ENCODE results near the gene ROBO3. TPM values are rescaled to one million over a fixed set of nuclear protein-coding genes. Genes with fewer than 3 reads are reported as not detected.

Gene ROBO3
- total RNA-seq, 1 donor from 2014 or later, result 17.3 TPM

DNA sequence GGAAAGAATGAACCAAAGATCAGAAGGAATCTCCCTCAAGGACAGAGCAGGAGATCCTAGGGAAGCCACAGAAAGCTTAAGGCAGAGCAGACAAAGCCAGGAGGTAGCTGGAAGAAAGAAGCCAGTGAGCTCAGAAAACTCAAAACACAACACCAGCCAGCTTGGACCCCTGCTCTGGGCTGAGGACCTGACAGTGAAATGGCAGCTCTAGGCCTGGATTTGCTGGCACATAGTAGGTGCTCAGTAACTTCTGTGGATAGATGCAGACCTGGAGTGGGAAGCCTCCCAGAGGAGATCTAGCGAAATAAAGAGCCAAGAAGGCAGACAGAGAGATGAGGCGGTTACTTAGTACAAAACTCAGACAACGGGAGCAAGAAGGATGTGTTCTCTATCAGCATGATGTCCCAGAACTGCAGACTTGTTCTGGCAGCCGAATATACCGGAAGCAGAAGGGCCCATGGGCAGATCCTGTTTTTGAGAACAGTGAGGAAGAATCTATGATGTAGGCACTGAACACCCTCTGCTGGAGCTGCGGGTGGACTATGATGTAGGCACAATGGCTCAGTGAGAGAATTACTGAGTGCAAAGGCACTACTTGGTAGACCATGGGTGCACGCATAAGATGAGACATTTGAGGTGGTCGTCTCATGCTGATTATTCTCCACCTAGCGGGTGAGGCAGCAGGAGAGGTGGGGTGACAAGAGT is 27.7 kb downstream of the ROBO3 start:
- no peak for DNase-seq (ENCODE audit: low spot score)

DNA sequence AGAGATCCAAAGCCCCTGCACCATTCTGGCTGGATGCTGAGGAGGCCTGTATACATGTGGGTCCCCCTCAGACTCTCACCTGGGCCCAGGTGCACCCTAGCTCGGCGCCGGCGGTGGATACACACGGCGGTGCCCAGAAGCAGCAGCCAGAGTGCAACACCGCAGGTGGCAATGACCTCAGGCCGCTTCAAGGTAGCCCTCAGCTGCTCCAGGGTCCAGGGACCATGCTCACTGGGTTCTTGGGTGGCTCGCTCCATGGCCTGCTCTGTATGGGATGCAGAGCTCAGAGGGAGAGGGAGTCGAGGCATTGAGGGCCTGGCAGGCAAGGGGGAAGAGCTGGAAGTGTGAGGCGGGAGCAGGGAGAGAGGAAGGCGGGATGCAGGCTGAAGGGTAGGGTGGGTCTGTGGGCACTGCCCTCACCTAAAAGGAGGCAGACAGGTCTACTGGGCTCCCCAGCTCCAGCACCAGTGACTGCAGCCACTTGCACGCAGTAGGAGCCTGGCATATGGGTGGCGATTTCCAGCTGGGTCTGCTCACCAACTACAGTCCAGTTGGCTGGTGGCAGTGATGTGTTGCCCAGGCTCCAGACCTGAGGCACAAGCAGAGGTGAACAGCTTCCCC is 28.7 kb downstream of the ROBO3 start:
- no peak for DNase-seq (ENCODE audit: low spot score)

DNA sequence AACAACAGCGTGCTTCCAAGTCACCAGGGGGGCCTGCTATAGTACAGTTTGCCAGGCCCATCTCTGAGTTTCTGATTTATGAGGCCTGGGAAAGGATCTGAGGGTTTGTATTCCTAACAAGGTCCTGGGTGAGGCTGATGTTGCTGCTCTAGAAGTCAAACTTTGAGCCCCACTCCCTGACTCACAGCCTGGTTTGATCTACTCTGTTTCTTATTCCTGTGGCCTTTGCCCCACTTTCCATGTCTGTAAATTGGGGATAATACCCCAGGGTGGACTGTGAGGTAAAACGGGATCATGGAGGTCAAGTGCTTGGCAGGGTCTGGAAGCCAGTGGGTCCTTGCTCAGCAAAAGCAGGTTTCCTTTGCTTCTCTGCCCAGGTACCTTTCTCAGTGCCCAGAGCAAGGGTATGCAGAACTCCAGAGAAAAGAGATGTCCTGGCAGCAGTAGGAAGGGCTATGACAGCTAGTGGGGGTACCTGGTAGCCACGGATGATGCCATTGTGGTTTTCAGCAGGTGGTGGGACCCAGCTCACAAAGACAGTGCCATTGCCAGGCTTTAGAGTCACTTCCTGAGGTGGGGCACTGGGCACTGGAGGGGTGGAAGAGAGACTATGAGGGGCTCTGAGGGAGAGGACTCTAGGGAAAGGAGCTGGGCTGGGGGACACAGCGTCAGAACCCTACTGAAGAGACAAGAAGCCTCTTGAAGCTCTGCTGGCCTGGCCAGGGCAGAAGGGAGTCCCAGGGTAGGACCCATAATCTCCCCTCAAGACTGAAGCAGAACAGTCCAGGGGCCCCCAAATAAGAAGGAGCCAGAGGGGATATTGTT is 29.6 kb downstream of the ROBO3 start:
- no peak for DNase-seq (ENCODE audit: low spot score)

DNA sequence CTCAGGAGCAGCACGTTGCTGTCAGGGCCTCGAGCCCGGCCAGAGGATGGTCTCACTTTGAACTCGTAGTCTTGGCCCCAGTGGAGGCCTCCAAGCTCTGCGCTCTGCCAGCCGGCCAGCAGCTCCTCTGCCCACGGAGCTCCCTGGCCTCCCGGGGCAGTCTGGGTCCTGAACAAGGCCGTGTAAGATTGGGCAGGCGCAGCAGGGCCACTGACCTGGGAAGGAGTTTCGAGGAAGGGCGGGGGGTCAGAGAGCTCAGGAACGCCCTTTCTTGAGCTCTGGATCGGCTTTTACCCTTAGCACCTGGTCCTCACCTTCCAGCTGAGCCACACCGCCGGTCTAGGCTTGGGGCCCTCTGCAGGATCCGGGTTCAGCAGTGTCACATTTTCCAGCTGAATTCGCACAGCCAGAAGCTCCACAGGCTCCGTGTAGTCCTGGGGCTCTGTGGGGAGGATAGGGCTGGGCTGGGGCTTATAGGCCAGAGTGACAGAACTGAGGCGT is 30.3 kb downstream of the ROBO3 start:
- no peak for DNase-seq (ENCODE audit: low spot score)

DNA sequence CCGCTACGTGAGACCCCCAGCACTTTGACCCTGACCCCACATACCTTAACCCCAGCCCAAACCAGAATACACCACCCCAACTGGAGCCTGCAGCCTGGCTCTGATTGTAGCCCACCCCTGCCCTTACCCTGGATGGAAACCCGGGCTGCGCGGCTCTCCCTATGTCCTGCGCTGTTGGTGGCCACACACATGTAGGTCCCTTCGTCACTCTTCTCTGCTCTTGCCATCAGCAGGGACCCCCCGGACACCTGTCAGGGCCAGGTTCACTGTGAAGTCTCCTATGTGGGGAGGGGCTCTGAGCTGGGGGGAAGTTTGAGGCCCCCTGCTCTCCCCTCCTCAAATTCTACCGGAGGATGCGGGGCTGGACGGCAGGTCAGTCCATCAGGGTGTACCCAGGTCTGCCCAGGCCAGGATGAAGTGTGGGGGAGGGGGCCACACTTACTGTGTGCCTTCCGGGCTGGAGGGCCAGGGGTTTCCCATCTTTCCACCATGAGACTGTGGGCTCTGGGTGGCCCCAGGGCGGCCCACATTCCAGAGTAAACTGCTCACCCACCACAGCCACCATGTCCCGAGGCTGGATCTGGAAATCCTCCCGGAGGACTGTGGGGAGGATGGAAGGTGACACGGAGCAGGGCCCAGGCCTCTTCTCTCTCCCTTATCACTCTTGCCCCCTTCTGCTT is 31.0 kb downstream of the ROBO3 start:
- no peak for DNase-seq (ENCODE audit: low spot score)

DNA sequence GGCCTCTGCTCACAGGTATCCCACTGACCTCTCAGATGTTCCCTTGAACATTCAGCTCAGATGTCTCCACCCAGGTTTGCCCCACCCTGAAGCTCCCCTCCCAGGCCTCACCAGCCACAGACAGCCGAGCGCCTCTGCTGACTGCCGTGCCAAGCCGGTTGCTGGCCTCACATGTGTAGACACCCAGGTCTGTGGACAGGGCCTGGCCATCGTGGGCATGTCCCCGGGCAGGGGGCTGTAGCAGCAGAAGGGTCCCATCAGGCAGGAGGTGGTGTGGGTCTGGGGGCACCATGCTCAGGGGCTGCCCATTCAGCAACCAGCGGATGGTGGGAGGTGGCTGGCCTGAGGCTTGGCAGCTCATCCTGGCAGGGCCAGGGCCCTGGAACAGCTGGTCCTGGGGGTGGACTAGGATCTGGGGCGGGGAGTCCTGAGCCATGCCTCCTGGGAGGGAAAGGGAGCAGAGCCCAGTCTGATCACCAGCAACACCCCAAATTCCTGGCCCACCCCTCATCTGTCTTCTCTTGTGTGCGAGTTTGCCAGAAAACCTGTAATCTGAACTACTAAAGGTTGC is 31.7 kb downstream of the ROBO3 start:
- DNase-seq (ENCODE audit: low spot score), result no peak

DNA sequence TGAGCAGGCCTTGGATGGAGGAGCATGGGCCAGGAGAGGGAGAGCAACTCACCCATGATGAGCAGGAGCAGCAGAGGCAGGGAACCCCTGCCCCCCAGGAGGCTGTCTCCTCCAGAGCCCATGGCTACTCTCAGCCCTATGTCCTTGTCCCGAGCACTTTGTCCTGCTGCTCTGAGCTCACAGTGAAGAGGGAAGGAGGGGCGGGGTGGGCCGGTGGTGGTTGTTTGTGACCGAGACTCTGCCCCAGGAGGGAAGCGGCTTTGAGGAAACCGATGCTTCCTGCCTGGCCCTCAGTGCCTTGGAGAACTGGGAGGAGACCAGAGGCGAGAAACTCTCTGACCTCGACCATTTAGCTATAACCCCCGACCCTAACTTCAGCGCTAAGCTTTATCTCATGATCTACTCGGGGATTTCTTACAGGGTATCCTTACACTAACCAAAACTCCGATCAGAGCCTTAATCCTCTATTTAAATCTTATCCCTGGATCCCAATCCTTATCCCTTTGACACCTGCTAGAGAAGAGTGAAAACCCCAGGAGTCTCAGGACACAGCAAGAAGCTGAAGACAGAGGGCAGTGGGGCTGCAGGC is 32.5 kb downstream of the ROBO3 start, which contains the start of gene ROBO4:
TSS of gene ROBO4 (minus strand) at position 192 of the 589 bp plus-strand sequence. CDS start at position 122, 70 bp downstream.
- DNase-seq (ENCODE audit: low spot score), result no peak

DNA sequence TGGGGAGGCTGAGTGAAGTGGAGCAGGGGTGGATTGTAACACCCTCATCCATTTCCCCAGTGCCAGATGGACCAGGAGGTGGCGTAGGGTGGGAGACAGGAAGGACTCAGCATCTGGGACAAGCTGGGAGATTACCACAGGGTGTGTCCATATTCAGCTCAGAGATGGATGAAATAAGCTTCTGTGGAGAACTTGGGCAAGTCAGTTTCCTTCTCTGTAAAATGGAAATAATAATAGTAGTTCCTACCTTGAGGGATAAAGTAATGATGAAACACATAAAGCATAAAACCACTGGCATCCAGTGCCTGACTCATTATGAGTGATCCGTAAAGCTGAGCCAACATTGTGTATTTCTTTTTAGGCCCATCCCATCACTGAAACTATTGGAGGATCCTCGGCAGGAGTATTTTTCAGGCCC is 33.0 kb downstream of the ROBO3 start:
- DNase-seq (ENCODE audit: low spot score), result no peak

DNA sequence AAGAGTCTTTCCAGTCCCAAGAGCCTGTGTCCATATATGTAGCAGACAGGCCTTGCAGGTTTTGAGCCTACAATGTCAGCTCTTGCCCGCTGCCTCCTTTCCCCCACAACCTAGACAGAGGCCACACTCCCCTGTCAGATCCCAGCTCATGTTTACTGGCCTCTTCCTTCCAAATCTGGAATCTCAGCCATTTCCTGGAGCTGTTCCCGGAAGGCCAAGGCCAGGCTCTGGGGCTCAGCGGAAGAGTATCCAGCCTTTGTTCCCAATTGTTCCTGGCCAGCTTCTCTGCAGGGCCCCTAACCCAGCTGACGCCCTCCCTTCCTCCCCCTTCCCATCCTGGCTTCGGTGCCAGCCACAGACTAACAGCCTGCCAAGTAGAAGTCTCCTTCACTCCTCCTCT is 33.5 kb downstream of the ROBO3 start:
- peak; percentile 67 for DNase-seq (ENCODE audit: low spot score)

DNA sequence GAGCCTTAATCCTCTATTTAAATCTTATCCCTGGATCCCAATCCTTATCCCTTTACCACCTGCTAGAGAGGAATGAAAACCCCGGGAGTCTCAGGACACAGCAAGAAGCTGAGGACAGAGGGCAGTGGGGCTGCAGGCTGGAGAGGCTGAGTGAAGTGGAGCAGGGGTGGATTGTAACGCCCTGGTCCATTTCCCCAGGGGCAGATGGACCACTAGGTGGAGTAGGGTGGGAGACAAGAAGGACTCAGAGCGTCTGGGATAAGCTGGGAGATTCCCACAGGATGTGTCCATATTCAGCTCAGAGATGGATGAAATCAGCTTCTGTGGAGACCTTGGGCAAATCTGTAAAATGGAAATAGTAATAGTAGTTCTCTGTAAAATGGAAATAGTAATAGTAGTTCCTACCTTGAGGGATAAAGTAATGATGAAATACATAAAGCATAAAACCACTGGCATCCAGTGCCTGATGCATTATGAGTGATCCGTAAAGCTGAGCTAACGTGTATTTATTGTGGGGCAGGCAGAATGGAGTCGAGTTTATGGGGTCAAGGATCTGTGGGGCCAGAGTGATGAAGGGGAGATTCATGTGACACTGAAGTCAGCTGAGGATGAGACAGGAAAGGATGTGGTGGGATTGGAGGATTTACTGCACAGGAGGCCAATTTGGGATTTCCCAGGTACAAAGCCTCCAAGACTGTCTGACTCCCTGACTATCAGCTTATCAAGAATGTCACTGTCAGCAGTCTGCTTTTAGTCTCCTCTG is 34.3 kb downstream of the ROBO3 start:
- DNase-seq (ENCODE audit: low spot score), result no peak

DNA sequence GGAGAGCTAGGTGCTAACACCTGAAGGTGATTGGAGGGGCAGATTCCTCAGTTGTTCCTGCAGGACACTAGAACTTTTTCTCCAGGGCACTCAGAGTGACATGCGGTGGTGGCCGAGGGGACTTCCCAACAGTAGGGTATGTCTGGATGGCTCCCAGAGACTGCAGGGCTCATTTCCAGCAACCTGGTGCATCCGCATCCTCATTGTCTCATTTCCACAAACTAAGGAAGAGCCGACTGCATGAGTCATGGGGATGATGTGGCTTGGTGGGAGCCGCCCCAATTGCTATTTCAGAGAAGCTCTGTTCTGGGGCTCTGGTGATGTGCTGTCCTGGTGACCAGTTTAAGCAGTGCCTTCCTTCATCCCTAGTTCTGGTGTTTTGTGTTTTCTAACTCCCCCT is 35.2 kb downstream of the ROBO3 start:
- DNase-seq (ENCODE audit: low spot score), result peak; percentile 42

DNA sequence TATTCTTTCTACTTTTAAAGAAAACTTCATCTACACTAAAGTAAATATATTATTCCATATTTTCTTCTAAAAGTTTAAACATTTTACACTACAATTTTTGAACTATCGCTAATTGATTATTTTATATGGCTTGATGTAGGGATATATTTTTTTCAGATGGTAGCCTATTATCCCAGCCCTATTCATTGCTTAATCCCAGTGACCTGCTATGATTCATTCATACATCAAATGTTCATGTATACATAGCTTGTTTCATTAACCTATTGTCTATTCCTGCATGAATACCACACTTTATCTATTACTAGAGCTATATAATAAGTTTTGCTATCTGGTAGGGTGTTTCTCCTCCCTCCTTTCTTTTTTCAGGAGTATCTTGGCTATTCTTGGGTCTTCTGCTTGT is 37.4 kb downstream of the ROBO3 start:
- DNase-seq (ENCODE audit: low spot score), result no peak

DNA sequence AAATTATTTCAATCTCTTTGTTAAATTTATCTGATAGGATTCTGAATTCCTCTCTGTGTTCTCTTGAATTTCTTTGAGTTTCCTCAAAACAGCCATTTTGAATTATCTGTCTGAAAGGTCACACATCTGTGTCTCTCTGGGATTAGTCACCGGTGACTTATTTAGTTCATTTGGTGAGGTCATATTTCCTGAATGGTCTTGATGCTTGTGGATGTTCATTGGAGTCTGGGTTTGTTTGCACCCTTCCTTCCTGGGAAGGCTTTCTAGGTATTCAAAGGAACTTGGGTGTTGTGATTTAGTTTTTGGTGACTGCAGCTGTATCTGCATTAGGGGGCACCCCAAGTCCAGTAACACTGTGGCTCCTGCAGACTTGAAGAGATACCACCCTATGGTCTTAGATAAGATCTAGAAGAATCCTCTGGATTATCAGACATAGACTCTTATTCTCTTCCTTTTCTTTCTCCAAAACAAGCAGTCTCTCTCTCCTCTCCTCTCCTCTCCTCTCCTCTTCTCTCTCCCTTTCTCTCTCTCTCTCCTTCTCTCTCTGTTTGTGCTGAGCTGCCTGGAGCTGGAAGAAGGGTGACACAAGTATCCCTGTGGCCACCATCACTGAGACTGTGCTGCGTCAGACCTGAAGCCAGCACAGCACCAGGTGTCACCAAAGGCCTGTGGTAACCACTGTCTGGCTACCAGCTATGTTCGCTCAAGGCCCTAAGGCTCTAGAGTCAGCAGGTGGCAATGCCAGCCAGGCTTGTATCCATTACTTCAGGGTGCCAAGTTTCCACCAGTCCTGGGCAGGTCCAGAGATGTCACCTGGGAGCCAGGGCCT is 50.5 kb downstream of the ROBO3 start:
- DNase-seq (ENCODE audit: low spot score), result no peak

DNA sequence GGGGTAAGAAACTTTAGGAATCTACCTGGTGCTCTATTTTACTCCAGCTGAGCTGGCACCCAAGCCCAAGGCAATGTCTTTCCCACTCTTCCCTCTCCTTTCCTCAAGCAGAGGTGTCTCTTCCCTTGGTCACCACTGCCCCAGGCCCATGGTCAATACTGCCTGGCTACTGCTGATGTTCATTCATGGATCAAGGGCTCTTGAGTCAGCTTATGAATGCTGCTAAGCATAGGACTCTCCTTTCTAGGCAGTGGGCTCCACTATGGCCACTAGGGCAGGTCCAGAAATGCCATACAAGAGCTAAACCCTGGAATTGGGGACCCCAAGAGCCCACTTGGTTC is 51.1 kb downstream of the ROBO3 start:
- no peak for DNase-seq (ENCODE audit: low spot score)

DNA sequence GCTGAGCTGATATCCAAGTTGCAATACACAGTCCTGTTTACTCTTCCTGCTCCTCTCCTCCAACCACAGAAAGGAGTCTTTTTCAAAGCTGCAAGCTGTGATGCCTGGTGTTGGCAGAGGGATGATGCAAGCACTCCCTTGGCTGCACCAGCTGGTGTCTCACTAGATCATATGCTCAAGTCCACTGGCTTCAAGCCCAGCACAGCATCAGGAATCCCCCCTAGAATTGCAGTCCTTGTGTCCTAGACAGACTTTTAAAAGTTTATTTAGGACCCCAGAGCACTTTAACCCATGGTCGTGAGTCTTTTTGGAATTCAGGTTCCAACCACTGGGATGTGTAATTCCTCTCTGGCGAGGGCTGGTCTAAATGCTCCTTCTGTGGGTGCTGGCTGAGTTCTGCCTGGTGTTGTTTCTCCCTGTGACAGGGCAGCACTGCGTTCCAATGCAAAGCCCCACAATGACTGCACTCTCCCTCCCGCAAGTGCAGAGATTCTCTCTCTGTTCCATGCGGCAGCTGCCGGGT is 51.9 kb downstream of the ROBO3 start:
- no peak for DNase-seq (ENCODE audit: low spot score)

DNA sequence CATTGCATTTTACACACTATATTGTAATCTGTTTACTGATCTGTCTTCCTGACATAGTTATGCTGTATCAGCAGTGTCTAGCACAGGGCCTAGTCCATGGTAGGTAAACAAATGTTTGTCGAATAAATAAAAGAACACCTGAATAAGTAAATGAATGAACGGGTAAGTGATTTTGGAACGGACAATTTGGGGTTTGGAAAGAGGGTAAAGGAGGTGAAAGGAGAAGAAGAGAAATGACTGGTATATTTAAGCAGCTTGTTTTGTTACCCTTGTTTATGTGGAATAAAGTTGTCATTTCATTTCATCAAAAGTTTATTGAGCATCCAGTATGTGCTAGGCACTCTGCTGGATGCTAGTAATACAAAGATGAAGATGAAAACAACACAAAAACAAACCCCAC is 53.7 kb downstream of the ROBO3 start, which contains the start of gene HEPN1:
TSS of gene HEPN1 (plus strand) at position 301 of the 400 bp plus-strand sequence.
- DNase-seq (ENCODE audit: low spot score), result no peak

DNA sequence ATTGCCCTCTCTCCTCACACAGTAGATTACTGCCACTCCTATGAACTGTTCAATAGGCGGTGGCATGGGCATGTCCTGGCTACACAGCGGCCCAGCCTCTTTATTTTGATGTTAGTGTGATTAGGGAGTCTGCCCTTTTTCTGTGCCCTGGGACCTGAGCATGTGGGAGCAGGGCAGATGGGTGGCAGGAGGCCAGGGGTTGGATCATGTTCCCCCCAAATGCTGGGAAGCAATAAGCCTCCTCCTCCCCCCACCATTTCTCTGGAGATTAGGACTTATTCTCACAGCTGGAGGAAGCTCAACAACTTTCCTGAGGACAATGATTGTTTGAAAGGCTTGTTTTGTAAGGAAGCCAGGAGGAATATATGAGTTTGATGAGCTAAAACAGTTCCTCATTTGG is 54.7 kb downstream of the ROBO3 start:
- no peak for DNase-seq (ENCODE audit: low spot score)

DNA sequence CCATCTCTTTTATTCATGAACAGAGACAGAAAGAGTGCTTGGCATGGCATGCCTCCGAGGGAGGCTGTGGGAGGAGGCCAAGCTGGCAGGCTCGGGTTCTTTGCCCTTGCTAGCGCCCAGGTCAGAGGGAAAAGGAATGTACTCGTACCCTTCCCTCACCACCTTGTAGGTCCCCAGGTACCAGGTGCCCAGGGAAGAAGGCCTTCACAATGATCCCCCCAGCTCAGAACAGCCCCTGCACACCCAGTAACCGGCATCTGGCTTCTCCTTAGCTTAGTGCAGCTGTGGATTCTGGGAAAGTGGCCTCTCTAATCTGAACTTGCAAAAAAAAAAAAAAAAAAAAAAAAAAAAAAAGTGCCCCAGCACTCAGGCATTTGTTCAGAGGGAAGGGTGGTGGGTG is 55.1 kb downstream of the ROBO3 start:
- DNase-seq (ENCODE audit: low spot score), result no peak

Data from umbilical cord (tissue), 2 donors.